GM18498 (cell line): ENCODE data around the gene CHRNA9.
"Not testable (repeated sequence)": the region's sequence is repeated elsewhere in the genome, so short reads cannot be mapped to it uniquely, and the experiment has no call there.

Source experiments
- ATAC-seq: cut with Tn5 transposase; IDR thresholded peaks from one replicate; pipeline ENCODE4 v1.9.1; 2021; ENCODE audit warnings: mild to moderate bottlenecking, moderate library complexity; ENCODE audit not compliant: unreplicated experiment

The CHRNA9 gene

GRCh38 chr4:40378619-40379018 is 43.5 kb downstream of the CHRNA9 start:
- ATAC-seq: no peak

DNA sequence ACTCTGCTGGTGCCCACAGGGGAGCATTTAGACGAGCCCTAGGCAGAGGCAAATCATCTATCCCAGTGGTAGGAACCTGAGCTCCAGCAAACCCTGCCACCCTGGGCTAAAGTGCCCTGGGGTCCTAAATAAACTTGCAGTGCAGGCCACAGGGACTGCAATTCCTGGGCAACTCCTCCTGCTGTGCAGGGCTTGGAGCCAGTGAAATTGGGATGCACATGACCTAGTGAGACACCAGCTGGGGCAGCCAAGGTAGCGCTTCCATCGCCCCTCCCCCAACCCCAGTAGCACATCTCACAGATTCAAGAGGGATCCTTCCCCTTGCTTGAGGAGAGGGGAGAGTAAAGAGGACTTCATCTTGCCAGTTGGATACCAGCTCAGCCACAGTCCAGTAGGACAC is 44.1 kb downstream of the CHRNA9 start:
- ATAC-seq: no peak

GRCh38 chr4:40380647-40381046 is 45.5 kb downstream of the CHRNA9 start:
- ATAC-seq: no peak

DNA sequence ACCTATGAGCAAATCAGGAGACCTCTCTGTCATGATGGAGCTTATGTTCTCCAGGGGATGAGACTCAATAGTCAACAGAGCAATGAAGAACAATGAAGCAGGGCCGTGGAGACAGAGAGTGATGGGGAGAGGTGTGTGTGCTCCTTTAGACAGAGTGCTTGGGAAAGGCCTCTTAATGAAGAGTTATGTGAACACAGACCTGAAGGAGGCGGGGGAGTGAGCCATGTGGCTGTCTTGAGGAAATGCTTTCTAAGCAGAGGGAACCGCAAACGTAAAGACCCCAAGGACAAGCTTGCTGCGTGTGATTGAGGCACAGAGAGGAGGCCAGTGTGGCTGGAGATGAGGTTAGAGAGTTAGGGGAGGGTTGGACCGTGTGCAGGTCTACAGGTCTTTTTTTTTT is 53.1 kb downstream of the CHRNA9 start:
- ATAC-seq: no peak

DNA sequence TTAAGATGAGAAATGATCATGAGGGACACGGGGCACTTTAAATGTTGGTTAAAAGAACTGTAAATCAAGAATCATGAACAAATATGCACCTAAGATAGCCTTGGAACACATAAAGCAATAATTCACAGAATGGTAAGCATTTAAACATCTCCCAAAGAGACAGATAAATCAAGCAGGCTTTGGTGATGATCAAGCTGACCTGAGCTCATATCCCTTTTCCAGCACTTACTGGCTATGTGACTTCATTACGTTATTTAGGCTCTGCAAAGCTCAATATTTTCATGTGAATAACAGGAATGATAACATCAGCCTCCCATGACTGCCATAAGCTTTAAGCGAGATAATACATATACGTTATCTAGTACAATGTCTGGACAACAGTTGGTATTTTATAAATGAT is 54.9 kb downstream of the CHRNA9 start:
- no peak for ATAC-seq

- ATAC-seq: not testable (repeated sequence)
These were observed 57.1 kb downstream of the CHRNA9 start for GRCh38 chr4:40392241-40392640.

GRCh38 chr4:40394236-40394635 is 59.1 kb downstream of the CHRNA9 start:
- no peak for ATAC-seq

DNA sequence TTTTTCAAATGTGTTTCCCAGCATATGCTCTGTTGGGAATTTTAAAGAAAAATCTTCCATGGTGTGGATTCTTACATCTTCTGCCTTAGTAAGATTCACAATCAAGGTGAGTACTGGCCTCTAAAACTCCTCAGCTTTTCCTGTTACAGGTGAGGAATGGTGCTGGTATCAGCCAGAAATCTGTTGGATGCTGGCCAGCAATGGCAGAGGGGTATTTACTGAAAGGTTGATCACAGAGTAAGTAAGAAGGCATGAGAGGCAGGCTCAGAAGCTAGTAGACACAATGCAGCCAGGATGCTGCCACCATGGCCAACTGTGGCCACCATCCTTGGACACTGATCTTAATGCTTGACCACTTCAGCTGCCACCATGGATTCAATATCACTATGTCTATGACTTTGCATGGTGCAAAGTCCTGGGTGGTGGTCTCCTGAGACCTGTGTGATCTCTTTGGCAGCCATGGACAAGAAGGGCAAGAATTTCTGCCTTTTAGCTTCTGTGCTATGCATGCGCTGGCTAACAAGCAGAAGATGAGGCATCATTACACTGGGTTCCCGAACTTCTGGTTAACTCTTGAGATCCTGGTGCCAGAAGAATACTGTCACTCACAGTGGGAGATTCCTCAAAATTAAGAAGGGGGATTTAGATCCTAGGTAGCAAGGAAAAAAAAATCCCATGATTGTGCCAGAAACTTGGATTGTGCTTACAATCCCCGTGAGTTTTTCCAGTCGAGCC is 60.2 kb downstream of the CHRNA9 start:
- ATAC-seq: no peak

GRCh38 chr4:40395908-40396793 is 61.0 kb downstream of the CHRNA9 start:
- no peak for ATAC-seq

GRCh38 chr4:40399578-40399977 is 64.4 kb downstream of the CHRNA9 start:
- ATAC-seq: no peak

GRCh38 chr4:40401096-40401495 is 66.0 kb downstream of the CHRNA9 start:
- no peak for ATAC-seq

DNA sequence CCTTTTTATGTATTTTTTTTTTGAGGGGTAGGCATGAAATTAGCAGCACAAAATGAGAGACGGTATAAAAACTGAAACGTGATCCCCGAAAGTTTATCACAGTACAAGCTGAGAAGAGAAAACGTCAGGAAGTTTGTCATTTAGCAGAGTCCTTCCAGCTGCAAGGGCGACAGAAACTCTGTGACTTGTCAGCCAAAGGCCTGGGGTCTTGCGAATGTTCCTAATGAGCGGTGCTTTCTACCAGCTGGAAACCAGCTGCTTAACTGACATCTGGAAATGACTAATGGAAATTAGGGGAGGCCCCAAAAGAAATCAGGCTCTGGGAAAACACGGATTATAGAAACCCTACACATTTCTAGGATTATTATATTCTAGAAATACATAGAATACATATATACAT is 66.5 kb downstream of the CHRNA9 start:
- no peak for ATAC-seq

GRCh38 chr4:40402556-40402955 is 67.4 kb downstream of the CHRNA9 start:
- no peak for ATAC-seq

DNA sequence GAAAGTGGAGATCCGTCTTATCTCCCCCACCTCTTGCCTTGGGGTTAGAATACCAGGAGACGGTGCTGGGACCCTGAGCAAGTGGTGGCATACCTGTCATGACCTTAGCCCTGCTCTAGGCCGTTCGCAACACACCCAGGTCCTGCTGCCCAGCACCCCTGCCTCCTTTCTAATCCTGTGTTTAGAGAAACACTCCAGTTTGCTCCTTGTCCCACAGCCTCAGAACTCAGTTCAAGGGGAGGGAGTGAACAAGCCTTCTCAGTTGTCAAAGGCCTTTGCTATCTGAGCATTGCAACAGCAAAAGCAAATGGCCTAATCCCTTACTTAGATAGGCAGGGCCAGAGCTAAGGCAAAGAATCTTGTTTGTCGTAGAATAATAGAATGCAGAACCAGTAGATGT is 67.9 kb downstream of the CHRNA9 start:
- no peak for ATAC-seq
